Smooth muscle cell (in vitro differentiated cells): Measurements from ENCODE around the gene NDUFA6. TPM values are rescaled to one million over a fixed set of nuclear protein-coding genes. Genes with fewer than 3 reads are reported as not detected.

Experiments used
- DNase-seq: peaks from one replicate; lab custom pipeline; 2025; ENCODE audit not compliant: unreplicated experiment; lab: John Stamatoyannopoulos, UW
- H2AFZ ChIP-seq: fragments of 200-600 bp; sonication (generic); 2 replicates; pipeline ENCODE4 v1.6.0; 2016; ENCODE audit warnings: antibody characterized with exemption, low read depth, mild to moderate bottlenecking
- H3F3A ChIP-seq: fragments of 200-600 bp; sonication (generic); 2 replicates; pipeline ENCODE4 v1.6.0; 2017; ENCODE audit warnings: antibody characterized with exemption, low read depth
- H3K27ac ChIP-seq: fragments of 200-600 bp; sonication (generic); 2 replicates; pipeline ENCODE4 v1.5.1; 2016; ENCODE audit warnings: low read depth, mild to moderate bottlenecking
- H3K27me3 ChIP-seq: fragments of 200-600 bp; sonication (generic); 2 replicates; pipeline ENCODE4 v1.6.1; 2016; ENCODE audit warnings: low read depth, mild to moderate bottlenecking
- H3K36me3 ChIP-seq: fragments of 200-600 bp; sonication (generic); 2 replicates; pipeline ENCODE4 v1.5.1; 2016; ENCODE audit warnings: low read depth
- H3K4me1 ChIP-seq: fragments of 200-600 bp; sonication (generic); 2 replicates; pipeline ENCODE4 v1.5.1; 2016; ENCODE audit warnings: low read depth
- H3K4me2 ChIP-seq: fragments of 200-600 bp; sonication (generic); 2 replicates; pipeline ENCODE4 v1.6.0; 2016; ENCODE audit warnings: mild to moderate bottlenecking
- H3K4me3 ChIP-seq: fragments of 200-600 bp; sonication (generic); 2 replicates; pipeline ENCODE4 v1.5.1; 2016; ENCODE audit warnings: mild to moderate bottlenecking
- H3K79me2 ChIP-seq: fragments of 200-600 bp; sonication (generic); 2 replicates; pipeline ENCODE4 v1.6.0; 2016; ENCODE audit warnings: low read depth, mild to moderate bottlenecking
- H3K9ac ChIP-seq: fragments of 200-600 bp; sonication (generic); 2 replicates; pipeline ENCODE4 v1.6.0; 2016; ENCODE audit warnings: low read depth
- H3K9me3 ChIP-seq: fragments of 200-600 bp; sonication (generic); replicated peaks from 2 replicates; pipeline ENCODE4 v1.5.1; 2016; ENCODE audit warnings: low read depth
- H4K20me1 ChIP-seq: fragments of 200-600 bp; sonication (generic); 2 replicates; pipeline ENCODE4 v1.6.0; 2016; ENCODE audit warnings: low read depth
- CTCF ChIP-seq: fragments of 200-600 bp; sonication (generic); IDR thresholded peaks from 2 replicates; pipeline ENCODE4 v1.5.1; 2017; ENCODE audit warnings: borderline replicate concordance, mild to moderate bottlenecking, antibody characterized with exemption; ENCODE audit not compliant: insufficient read depth, poor library complexity, severe bottlenecking
- WGBS: methylation state at CpG from one replicate; pipeline ENCODE4 v1.1.7; 2016; ENCODE audit warnings: low lambda C conversion rate; 5-methylcytosine and 5-hydroxymethylcytosine counted together
- polyA plus RNA-seq: library from polyadenylated mRNA; unstranded; fragments of >200 nt; fragmentation: Nextera tagmentation; extraction: Ambion mirVana; gene quantifications from 2 replicates; pipeline ENCODE4 v1.2.1, GENCODE V29; 2016
- total RNA-seq: library from RNA; depleted of rRNA; stranded (reverse); fragments of >200 nt; gene quantifications from 2 replicates; pipeline ENCODE4 v1.2.3, GENCODE V29; 2014

Gene NDUFA6
- total and polyA plus RNA-seq, 2 experiments from 2014 or later = 114 to 264 TPM

- peak overlapping the region; percentile 69 for H3K4me3 ChIP-seq
- no peaks in the 10 kb centered on the region for H3K36me3 ChIP-seq
- DNase-seq = no peak
- H3K4me2 ChIP-seq = peak overlapping the region; percentile 92
- no peaks in the 10 kb centered on the region for H4K20me1 ChIP-seq
- peak overlapping the region; percentile 85 for H3K9ac ChIP-seq
- WGBS = 78% methylated on average over 24 of the region's 24 CpGs
- H3K4me1 ChIP-seq = peaks cover 12% of the 10 kb centered on the region
- no peaks in the 10 kb centered on the region for H3K27me3 ChIP-seq
- H3K27ac ChIP-seq = peak overlapping the region; percentile 98
- no peaks in the 10 kb centered on the region for H3K9me3 ChIP-seq
- H3K79me2 ChIP-seq = peaks cover 19% of the 10 kb centered on the region
- no peak for TF ChIP-seq CTCF
- H2AFZ ChIP-seq = peak overlapping the region; percentile 92
- peaks cover 15% of the 10 kb centered on the region for H3F3A ChIP-seq
Measured at GRCh38 chr22:42078469-42079318, 11.9 kb downstream of the NDUFA6 start.

- Histone ChIP-seq H3K4me2 (no peak overlapping the region), H4K20me1 (no peaks in the 10 kb centered on the region), H3K27ac (peak overlapping the region; percentile 98)
Measured at GRCh38 chr22:42077486-42078125, 13.0 kb downstream of the NDUFA6 start.

GRCh38 chr22:42076764-42077485 is 13.6 kb downstream of the NDUFA6 start:
- no peaks in the 10 kb centered on the region for H4K20me1 ChIP-seq
- no peak overlapping the region for H3K4me3 ChIP-seq
- no peaks in the 10 kb centered on the region for H3K36me3 ChIP-seq
- no peak overlapping the region for H3K4me2 ChIP-seq
- no peak overlapping the region for H3K9ac ChIP-seq
- no peak for DNase-seq
- no peak for TF ChIP-seq CTCF
- no peaks in the 10 kb centered on the region for H3K27me3 ChIP-seq
- H3F3A ChIP-seq = peaks cover 15% of the 10 kb centered on the region
- 95% methylated on average over 20 of the region's 20 CpGs for WGBS
- peaks cover 8% of the 10 kb centered on the region for H3K79me2 ChIP-seq
- H3K27ac ChIP-seq = no peak overlapping the region
- peaks cover 12% of the 10 kb centered on the region for H3K4me1 ChIP-seq
- no peaks in the 10 kb centered on the region for H3K9me3 ChIP-seq
- H2AFZ ChIP-seq = no peak overlapping the region

More at GRCh38 chr22:42077486-42078125, 13.0 kb downstream of the NDUFA6 start:
- H3K36me3 ChIP-seq = no peaks in the 10 kb centered on the region
- no peak overlapping the region for H2AFZ ChIP-seq
- no peak overlapping the region for H3K9ac ChIP-seq
- H3K4me3 ChIP-seq = no peak overlapping the region
- 98% methylated on average over 21 of the region's 21 CpGs for WGBS
- H3K79me2 ChIP-seq = peaks cover 15% of the 10 kb centered on the region
- peaks cover 12% of the 10 kb centered on the region for H3K4me1 ChIP-seq
- TF ChIP-seq CTCF = no peak
- peaks cover 15% of the 10 kb centered on the region for H3F3A ChIP-seq
- no peak for DNase-seq
- H3K27me3 ChIP-seq = no peaks in the 10 kb centered on the region
- H3K9me3 ChIP-seq = no peaks in the 10 kb centered on the region
